Hypothalamus (tissue), 51 donors: ENCODE data around the gene DAPK1.
"Not testable (repeated sequence)": the region's sequence is repeated elsewhere in the genome, so short reads cannot be mapped to it uniquely, and the experiment has no call there.

Experiments
- DNase-seq, 51 donors: peaks; one replicate each; lab custom pipeline; 2025; lab: John Stamatoyannopoulos, UW

DAPK1 gene

DNA sequence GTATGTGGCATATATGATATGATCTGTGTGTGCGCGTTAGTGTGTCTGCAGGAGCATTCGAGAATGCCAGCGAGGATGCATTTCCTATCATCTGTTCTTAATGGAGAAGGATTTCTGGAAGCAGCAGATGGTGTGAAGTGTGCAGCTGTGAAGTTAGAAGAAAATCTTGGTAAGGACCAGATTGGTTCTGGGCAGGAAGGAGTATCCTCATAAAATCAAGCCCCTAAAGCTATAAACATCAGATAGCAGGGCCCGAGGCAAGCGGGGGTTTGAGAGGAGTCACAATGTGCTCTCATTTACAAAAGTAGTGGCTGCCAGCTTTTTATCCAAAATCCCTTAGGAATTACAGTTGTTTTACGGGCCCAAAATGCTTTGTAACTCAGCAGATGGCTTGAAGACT is 40.0 kb downstream of the DAPK1 start:
- no peak for DNase-seq

- DNase-seq: no peak
Measured at GRCh38 chr9:87540444-87541105, 42.9 kb downstream of the DAPK1 start.

DNA sequence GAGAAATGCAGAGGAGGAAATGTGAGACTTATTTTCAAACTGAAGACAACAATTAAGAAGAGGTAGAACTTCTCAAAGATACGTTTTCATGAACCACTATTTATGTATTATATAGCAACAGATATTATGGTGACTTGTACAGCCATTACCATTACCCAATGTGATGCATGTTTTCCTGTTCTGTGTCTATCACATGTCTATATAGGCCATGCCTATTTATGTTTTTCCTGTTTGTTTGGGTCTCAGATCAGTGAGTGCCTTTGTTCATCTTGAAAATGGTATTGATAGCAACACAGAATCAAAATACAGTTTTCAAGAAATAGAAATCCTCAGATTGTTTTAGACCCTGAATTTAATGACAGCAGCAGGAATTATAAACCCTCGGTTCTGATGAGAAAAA is 44.0 kb downstream of the DAPK1 start:
- no peak for DNase-seq

DNA sequence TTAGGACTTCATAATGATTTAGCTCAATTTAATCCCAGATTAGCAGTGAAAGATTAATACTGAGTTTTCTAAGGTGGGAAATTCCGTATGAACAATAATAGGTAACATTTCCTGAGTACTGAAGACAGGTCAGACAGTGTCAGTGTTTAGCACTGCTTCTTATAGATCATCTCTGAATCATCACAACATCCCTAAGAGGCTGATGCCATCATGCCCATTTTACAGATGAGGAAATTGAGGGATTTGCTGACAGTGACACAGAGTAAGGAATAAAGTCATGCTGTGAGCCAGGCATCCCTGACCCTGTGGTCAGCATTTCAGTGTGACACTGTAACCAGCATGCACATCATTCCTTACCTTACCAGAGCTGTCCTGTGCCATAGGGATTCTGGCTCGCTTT is 44.5 kb downstream of the DAPK1 start:
- no peak for DNase-seq

DNA sequence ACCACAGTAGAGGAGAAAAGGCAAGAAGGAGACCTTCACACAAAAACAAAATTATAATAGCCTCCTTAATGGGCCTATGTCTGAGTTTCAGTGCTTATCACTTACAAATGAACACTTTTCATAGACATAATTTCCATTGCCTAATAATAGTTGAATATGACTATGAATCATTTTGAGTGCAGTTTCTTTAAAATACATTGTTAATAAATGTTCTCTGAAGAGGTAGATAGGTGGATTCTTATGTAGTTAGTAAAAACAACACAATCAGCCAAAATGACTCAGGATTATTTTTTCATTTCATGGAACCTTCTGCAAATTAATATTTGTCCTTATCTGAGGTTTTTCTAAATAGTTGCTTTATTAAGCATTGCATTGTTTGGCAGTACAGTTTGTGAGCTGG is 45.6 kb downstream of the DAPK1 start:
- no peak for DNase-seq

- DNase-seq: no peak
Measured at GRCh38 chr9:87545858-87546257, 48.2 kb downstream of the DAPK1 start.

GRCh38 chr9:87546704-87547103 is 49.0 kb downstream of the DAPK1 start:
- no peak for DNase-seq

- DNase-seq: no peak
Measured at GRCh38 chr9:87547671-87548081, 50.0 kb downstream of the DAPK1 start.

GRCh38 chr9:87548159-87548558 is 50.5 kb downstream of the DAPK1 start:
- no peak for DNase-seq

GRCh38 chr9:87549088-87549487 is 51.4 kb downstream of the DAPK1 start:
- not testable (repeated sequence) for DNase-seq

DNA sequence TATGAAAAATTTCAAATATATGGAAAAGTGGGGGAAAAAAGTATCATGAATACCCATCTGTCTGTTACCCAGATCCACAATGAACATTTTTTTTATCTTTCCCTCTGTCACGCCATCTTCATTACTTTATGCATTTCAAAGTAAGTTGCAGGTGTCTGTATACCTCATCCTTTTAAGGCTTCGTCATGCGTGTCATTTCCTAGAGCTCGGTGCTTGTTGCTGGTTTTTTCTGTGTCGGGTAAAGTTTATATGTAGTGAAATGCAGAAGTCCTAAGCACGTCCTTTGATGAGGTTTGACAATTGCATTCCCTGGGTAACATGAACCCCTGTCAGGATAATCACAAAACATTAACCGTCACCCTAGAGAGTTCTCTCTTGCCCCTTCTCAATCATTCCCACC is 52.1 kb downstream of the DAPK1 start:
- no peak for DNase-seq

- no peak for DNase-seq
Measured at GRCh38 chr9:87550253-87550954, 52.7 kb downstream of the DAPK1 start.

DNA sequence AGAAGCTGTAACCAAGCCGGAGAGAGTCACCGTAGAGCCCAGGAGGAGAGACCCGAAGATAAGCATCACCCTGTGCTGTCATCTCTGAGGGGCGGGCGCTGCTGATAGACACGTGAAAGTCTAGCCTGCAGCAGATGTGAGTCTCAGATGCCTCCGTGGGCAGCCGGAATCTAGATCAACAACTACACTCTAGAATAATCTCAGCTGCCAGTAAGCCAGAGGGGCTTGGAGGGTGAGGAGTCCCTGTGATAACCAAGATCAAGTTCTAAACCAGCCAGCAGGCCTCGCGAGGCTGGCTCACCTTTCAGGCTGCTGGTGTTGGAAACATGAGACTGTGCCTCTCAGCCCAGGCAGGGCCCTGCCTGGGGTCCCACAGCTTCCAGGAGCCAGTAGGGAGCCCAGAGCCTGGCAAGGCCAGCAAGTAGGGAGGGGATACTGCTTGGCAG is 54.1 kb downstream of the DAPK1 start:
- DNase-seq: no peak

DNA sequence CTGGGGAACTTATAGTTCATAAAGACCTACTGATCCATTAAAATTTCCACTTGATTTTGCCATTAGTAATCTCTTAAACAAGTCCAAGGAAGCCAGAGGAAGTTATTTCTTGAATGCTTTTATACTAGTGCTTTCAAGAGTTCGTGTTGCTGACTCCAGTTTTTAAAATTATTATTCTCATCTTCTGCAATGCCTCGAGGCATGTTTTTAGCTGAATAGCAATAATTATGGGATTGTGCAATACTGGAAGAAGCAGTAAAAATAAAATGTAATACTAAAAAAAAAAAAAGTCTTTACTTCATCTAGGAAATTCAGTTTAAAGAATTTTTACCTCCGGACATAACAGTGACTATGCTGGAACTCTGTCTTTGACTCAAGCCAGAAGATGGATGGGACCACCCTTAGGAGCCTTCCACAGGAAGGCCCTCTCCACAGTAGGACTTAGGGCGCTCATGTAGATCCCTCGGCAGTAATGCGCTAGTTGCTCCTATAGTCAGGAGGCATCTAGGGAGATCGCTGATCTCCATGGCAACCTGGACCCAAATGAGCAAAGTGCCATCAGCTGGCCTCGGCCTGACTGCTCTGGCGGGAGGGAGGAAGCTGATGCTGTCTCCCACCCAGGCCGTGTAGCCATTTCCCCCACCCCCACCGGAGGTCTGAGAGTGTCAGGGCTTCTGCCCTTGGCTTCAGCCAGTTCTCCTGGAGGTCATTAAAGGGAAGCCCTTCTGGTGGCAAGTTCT is 56.7 kb downstream of the DAPK1 start:
- DNase-seq: peak in 8 of 51 donors; percentile 5 to 39 (median 8)

DNA sequence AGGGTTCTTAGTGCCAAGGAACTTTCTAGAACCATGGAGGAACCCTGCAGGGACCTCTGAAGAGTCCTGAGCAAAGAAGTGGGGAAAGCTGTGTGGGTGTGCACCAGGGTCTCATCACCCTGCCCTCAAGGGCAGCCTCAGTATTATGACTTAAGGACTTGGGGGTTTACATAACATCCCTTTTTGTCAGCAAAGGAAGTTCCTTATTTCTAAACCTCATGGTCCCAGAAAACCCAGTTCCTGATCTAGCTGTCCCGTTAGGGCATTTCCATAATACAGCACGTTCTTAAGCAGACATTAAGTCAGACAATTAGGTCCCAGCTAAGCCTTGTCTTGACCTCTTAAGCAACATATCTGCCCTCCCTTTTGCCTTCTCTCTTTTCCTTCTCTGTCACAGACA is 57.3 kb downstream of the DAPK1 start:
- DNase-seq: no peak

DNA sequence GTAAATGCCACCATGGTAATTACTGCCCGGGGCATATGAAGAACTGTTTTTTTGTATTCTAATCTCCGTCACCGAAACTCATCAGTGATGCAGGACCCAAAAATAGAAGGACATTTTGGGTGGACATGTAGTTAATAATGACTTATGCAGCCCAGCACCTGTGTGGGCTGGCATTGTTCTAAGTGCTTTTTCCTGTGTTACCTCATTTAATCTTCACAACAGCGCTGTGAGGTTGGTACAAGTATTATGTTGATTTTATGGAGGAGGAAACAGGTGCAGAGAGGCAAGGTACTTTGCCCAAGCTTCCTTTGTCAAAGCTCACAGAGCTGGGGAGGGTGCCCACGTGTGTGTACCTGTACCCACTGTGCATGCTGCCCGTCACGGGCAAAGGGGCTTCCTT is 58.4 kb downstream of the DAPK1 start:
- no peak for DNase-seq

DNA sequence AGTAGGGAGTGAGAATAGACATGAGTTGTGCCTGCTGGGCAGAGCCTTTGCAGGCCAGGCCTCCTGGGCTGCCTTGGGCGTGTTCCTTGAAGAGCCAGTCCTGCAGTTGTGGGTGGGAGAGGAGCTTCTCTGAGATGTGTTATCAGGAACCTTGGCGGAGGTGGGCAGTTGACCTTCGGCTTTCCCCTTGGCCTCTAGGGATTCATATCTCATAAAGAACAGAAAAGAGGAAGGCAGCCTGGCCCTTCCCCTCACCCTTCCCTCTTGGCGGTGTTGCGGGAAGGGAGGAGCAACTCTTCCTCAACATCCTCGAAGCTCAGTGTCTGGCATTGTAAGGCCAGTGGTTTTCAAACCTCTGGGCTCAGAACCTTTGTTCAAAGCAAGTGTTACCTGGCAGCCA is 59.2 kb downstream of the DAPK1 start:
- DNase-seq: no peak

DNA sequence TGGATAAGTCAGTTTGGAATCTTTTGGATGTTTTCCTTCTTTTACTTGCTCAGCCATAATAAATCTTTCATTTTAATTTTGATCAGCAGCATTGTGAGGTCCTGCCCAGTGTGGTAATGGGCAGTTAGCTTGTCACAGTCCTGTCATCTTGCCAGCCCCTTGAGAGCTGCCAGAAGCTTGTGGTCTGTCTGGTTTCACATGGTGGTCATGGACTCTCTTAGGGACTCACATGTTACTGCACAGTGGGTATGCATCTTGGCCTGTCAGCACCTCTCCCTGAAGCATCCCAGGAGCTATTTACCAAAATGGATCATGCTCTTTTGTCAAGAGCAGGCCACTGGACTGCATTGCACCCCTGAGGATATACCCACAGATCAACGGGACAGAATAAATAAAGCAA is 60.3 kb downstream of the DAPK1 start:
- DNase-seq: peak in 1 of 51 donors; percentile 6

GRCh38 chr9:87558606-87559190 is 61.0 kb downstream of the DAPK1 start:
- DNase-seq: no peak

DNA sequence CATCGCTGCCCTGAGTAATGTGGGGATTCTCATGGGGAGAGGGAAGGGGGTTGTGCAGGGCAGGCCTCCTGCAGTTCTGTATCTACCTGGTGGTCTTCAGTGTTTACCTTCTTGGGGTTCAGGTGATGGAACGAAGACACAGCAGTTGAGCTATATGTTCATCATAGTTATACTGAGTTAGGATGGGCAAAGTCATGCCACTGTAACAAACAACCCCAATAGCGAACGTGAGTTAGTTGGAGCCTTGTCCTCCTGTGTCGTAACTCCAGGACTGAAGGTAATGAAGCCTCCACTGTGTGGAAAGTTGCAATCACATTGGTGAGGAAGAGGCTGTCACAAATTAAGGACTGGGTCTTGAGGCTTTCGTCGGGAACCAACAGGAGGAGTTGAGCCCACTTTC is 64.4 kb downstream of the DAPK1 start:
- DNase-seq: no peak

- no peak for DNase-seq
Measured at GRCh38 chr9:87562530-87563170, 65.0 kb downstream of the DAPK1 start.
